Neural progenitor cell (in vitro differentiated cells): ENCODE data around the gene REG1A. TPM values are rescaled to one million over a fixed set of nuclear protein-coding genes. Genes with fewer than 3 reads are reported as not detected.

Experiments used
- DNase-seq: peaks from one replicate; pipeline ENCODE4 v3.0.0-alpha.2; 2016; ENCODE audit warnings: low spot score
- H2AFZ ChIP-seq: fragments of 200-600 bp; sonication (generic); replicated peaks from 2 replicates; pipeline ENCODE4 v1.6.1; 2016; ENCODE audit warnings: antibody characterized with exemption
- H3F3A ChIP-seq: fragments of 200-600 bp; sonication (generic); 2 replicates; pipeline ENCODE4 v1.6.1; 2016; ENCODE audit warnings: antibody characterized with exemption, low read depth
- H3K27ac ChIP-seq: fragments of 200-600 bp; sonication (generic); 2 replicates; pipeline ENCODE4 v1.5.1; 2016; ENCODE audit warnings: mild to moderate bottlenecking
- H3K27me3 ChIP-seq: fragments of 200-600 bp; sonication (generic); 2 replicates; pipeline ENCODE4 v1.6.1; 2016; ENCODE audit warnings: mild to moderate bottlenecking, moderate library complexity
- H3K36me3 ChIP-seq: fragments of 200-600 bp; sonication (generic); 2 replicates; pipeline ENCODE4 v1.5.1; 2016
- H3K4me1 ChIP-seq: fragments of 200-600 bp; sonication (generic); 2 replicates; pipeline ENCODE4 v1.6.1; 2016; ENCODE audit warnings: mixed run types
- H3K4me2 ChIP-seq: fragments of 200-600 bp; sonication (generic); 2 replicates; pipeline ENCODE4 v1.6.1; 2016
- H3K4me3 ChIP-seq: fragments of 200-600 bp; sonication (generic); 2 replicates; pipeline ENCODE4 v1.5.1; 2016
- H3K79me2 ChIP-seq: fragments of 200-600 bp; sonication (generic); 2 replicates; pipeline ENCODE4 v1.6.1; 2016; ENCODE audit warnings: low read depth
- H3K9ac ChIP-seq: fragments of 200-600 bp; sonication (generic); 2 replicates; pipeline ENCODE4 v1.6.1; 2016
- H3K9me3 ChIP-seq: fragments of 200-600 bp; sonication (generic); 2 replicates; pipeline ENCODE4 v1.5.1; 2016; ENCODE audit warnings: low read depth
- H4K20me1 ChIP-seq: fragments of 200-600 bp; sonication (generic); 2 replicates; pipeline ENCODE4 v1.6.1; 2016; ENCODE audit warnings: low read depth
- H3K27ac Mint-ChIP-seq: 3 replicates; pipeline ENCODE4 v1.8.0; 2021; ENCODE audit warnings: mixed read lengths
- H3K27me3 Mint-ChIP-seq: 2 replicates; pipeline ENCODE4 v1.8.0; 2022; ENCODE audit warnings: low read depth, mild to moderate bottlenecking, inconsistent platforms, moderate library complexity, mixed read lengths; ENCODE audit not compliant: insufficient read depth
- H3K36me3 Mint-ChIP-seq: 3 replicates; pipeline ENCODE4 v1.8.0; 2021; ENCODE audit warnings: mixed read lengths
- H3K4me1 Mint-ChIP-seq: 3 replicates; pipeline ENCODE4 v1.8.0; 2021; ENCODE audit warnings: mixed read lengths
- H3K4me3 Mint-ChIP-seq: 3 replicates; pipeline ENCODE4 v1.8.0; 2021; ENCODE audit warnings: mild to moderate bottlenecking, moderate library complexity, mixed read lengths
- H3K9me3 Mint-ChIP-seq: 3 replicates; pipeline ENCODE4 v1.8.0; 2020; ENCODE audit warnings: mixed read lengths
- CTCF ChIP-seq: fragments of 200-600 bp; sonication (generic); IDR thresholded peaks from 2 replicates; pipeline ENCODE4 v1.5.1; 2017; ENCODE audit warnings: antibody characterized with exemption, mild to moderate bottlenecking
- EZH2 ChIP-seq: fragments of 200-600 bp; sonication (generic); IDR thresholded peaks from 2 replicates; pipeline ENCODE4 v1.6.1; 2017; ENCODE audit warnings: antibody characterized with exemption, mild to moderate bottlenecking, moderate library complexity
- EZH2phosphoT487 ChIP-seq: fragments of 200-600 bp; sonication (generic); IDR thresholded peaks from 2 replicates; pipeline ENCODE4 v1.6.1; 2017; ENCODE audit warnings: antibody characterized with exemption
- total RNA-seq: library from RNA; depleted of rRNA; stranded (reverse); fragments of >200 nt; gene quantifications from 2 replicates; pipeline ENCODE4 v1.2.3, GENCODE V29; 2015; ENCODE audit warnings: low replicate concordance

REG1A gene
- total RNA-seq, 1 donor from 2014 or later: 0.28 TPM

- Mint-ChIP-seq H3K9me3 (no peaks in the 10 kb centered on the region), H3K4me3 (no peak overlapping the region), H3K27ac (no peak overlapping the region), H3K27me3 (peaks cover 2% of the 10 kb centered on the region), H3K36me3 (no peaks in the 10 kb centered on the region), H3K4me1 (peaks cover 17% of the 10 kb centered on the region)
- no peaks in the 10 kb centered on the region for H3K27me3 ChIP-seq
- no peak overlapping the region for H3K4me2 ChIP-seq
- no peak for TF ChIP-seq CTCF
- no peak for TF ChIP-seq EZH2
- TF ChIP-seq EZH2phosphoT487: no peak
- no peak overlapping the region for H3K27ac ChIP-seq
- no peak overlapping the region for H3K9ac ChIP-seq
- H4K20me1 ChIP-seq: no peaks in the 10 kb centered on the region
- no peaks in the 10 kb centered on the region for H3K79me2 ChIP-seq
- H3K4me3 ChIP-seq: no peak overlapping the region
- no peak for DNase-seq
- no peaks in the 10 kb centered on the region for H3K4me1 ChIP-seq
- no peak overlapping the region for H2AFZ ChIP-seq
- H3K9me3 ChIP-seq: no peaks in the 10 kb centered on the region
- no peaks in the 10 kb centered on the region for H3K36me3 ChIP-seq
- H3F3A ChIP-seq: no peaks in the 10 kb centered on the region
These were observed 8.1 kb downstream of the REG1A start for GRCh38 chr2:79128406-79128805.

GRCh38 chr2:79129260-79129659 is 9.0 kb downstream of the REG1A start:
- Mint-ChIP-seq H3K36me3 (no peaks in the 10 kb centered on the region), H3K27ac (no peak overlapping the region), H3K9me3 (no peaks in the 10 kb centered on the region), H3K27me3 (peaks cover 2% of the 10 kb centered on the region), H3K4me1 (peaks cover 17% of the 10 kb centered on the region), H3K4me3 (no peak overlapping the region)
- H3K36me3 ChIP-seq: no peaks in the 10 kb centered on the region
- no peak for DNase-seq
- H3K79me2 ChIP-seq: no peaks in the 10 kb centered on the region
- no peaks in the 10 kb centered on the region for H3K9me3 ChIP-seq
- H3K4me2 ChIP-seq: no peak overlapping the region
- no peaks in the 10 kb centered on the region for H3F3A ChIP-seq
- TF ChIP-seq CTCF (no peak), EZH2phosphoT487 (no peak), EZH2 (no peak)
- H3K4me1 ChIP-seq: no peaks in the 10 kb centered on the region
- no peak overlapping the region for H3K4me3 ChIP-seq
- H3K27me3 ChIP-seq: no peaks in the 10 kb centered on the region
- H3K27ac ChIP-seq: no peak overlapping the region
- no peak overlapping the region for H3K9ac ChIP-seq
- H2AFZ ChIP-seq: peak overlapping the region; percentile 12
- no peaks in the 10 kb centered on the region for H4K20me1 ChIP-seq

- Histone ChIP-seq H3K4me1 (no peaks in the 10 kb centered on the region), H4K20me1 (no peaks in the 10 kb centered on the region), H2AFZ (no peak overlapping the region), H3K27ac (no peak overlapping the region), H3K9me3 (no peaks in the 10 kb centered on the region), H3K79me2 (no peaks in the 10 kb centered on the region), H3K4me2 (no peak overlapping the region), H3K36me3 (no peaks in the 10 kb centered on the region), H3K27me3 (no peaks in the 10 kb centered on the region), H3F3A (no peaks in the 10 kb centered on the region), H3K9ac (no peak overlapping the region), H3K4me3 (no peak overlapping the region)
- Mint-ChIP-seq H3K4me1 (peaks cover 17% of the 10 kb centered on the region), H3K27ac (no peak overlapping the region), H3K36me3 (no peaks in the 10 kb centered on the region), H3K27me3 (peaks cover 2% of the 10 kb centered on the region), H3K4me3 (no peak overlapping the region), H3K9me3 (no peaks in the 10 kb centered on the region)
- TF ChIP-seq CTCF: no peak
- no peak for TF ChIP-seq EZH2
- TF ChIP-seq EZH2phosphoT487: no peak
- no peak for DNase-seq
These were observed 9.5 kb downstream of the REG1A start for GRCh38 chr2:79129804-79130203.
